GM12878 (cell line): ENCODE results near the gene CFLAR. TPM values are rescaled to one million over a fixed set of nuclear protein-coding genes. Genes with fewer than 3 reads are reported as not detected.

Source experiments
- ATF7 ChIP-seq: fragments of 450-650 bp; IDR thresholded peaks from 2 replicates; pipeline ENCODE4 v1.6.1; 2016; ENCODE audit warnings: low read depth, mild to moderate bottlenecking
- GABPA ChIP-seq: IDR thresholded peaks from 2 replicates; pipeline ENCODE4 v1.6.1; 2014; ENCODE audit warnings: antibody characterized with exemption, low read depth, mild to moderate bottlenecking, inconsistent platforms
- IKZF2 ChIP-seq, 2 experiments: fragments of 450-650 bp; IDR thresholded peaks; 2 replicates each; pipeline ENCODE4 v1.6.1; 2017; ENCODE audit warnings: mild to moderate bottlenecking in 2 of 2, moderate library complexity in 2 of 2
- KAT2A ChIP-seq: conservative IDR thresholded peaks from 2 replicates; pipeline ENCODE4 v1.6.1; 2011; ENCODE audit warnings: low read depth, low read length; ENCODE audit not compliant: control insufficient read depth
- MLLT1 ChIP-seq: fragments of 450-650 bp; IDR thresholded peaks from 2 replicates; pipeline ENCODE4 v1.6.1; 2016; ENCODE audit warnings: mild to moderate bottlenecking
- POLR2A ChIP-seq: IDR thresholded peaks from 2 replicates; pipeline ENCODE4 v1.6.1; 2011; ENCODE audit warnings: low read depth, mild to moderate bottlenecking, low read length
- USF2 ChIP-seq: IDR thresholded peaks from 2 replicates; pipeline ENCODE4 v1.6.1; 2011; ENCODE audit warnings: low read depth, low read length, improper control_type of control experiment, borderline replicate concordance
- WRNIP1 ChIP-seq: IDR thresholded peaks from 2 replicates; pipeline ENCODE4 v1.6.1; 2011; ENCODE audit warnings: low read depth, low read length, improper control_type of control experiment, borderline replicate concordance
- ZBTB40 ChIP-seq: fragments of 450-650 bp; IDR thresholded peaks from 2 replicates; pipeline ENCODE4 v1.6.1; 2016; ENCODE audit warnings: mild to moderate bottlenecking, moderate library complexity, borderline replicate concordance
- ZNF622 ChIP-seq: fragments of 450-650 bp; IDR thresholded peaks from 2 replicates; pipeline ENCODE4 v1.6.1; 2017; ENCODE audit warnings: mild to moderate bottlenecking, inconsistent platforms
- polyA plus RNA-seq, 11 experiments: library from polyadenylated mRNA; depleted of rRNA in 4 of 11; unstranded in 6 of 11; stranded (reverse) in 5 of 11; fragments of >200 nt; fragmentation: Nextera tagmentation in 4 of 11; fragmentation: Illumina TruSeq in 1 of 11; extraction: Ambion mirVana in 4 of 11; extraction: Trizol in 1 of 11; gene quantifications; 1 replicate in 1 of 11; 2 replicates in 10 of 11; pipeline versions ENCODE4 v1.2.1 to v1.2.3, GENCODE V29; 2011 to 2016; ENCODE audit warnings: inconsistent platforms in 2 of 11, missing spikeins in 2 of 11, low read depth in 1 of 11
- total RNA-seq, 4 experiments: library from RNA; depleted of rRNA in 3 of 4; stranded (reverse); fragments of >200 nt in 3 of 4; fragmentation: Illumina TruSeq in 1 of 4; extraction: Trizol in 1 of 4; gene quantifications; 2 replicates each; pipeline versions ENCODE4 v1.2.1 to v1.2.3, GENCODE V29; 2013 to 2021

CFLAR gene
- total and polyA plus RNA-seq, 10 of the 15 experiments (the other 5 are each of a cell fraction or from before 2014, with no cell fraction given), result 80.6 to 181 (median 101) TPM

- TF ChIP-seq GABPA (no peak), WRNIP1 (no peak), MLLT1 (no peak), ZBTB40 (no peak), IKZF2 (IDR thresholded peaks at IDR 0.05) (no peak), KAT2A (no peak), ZNF622 (no peak), ATF7 (no peak), POLR2A (no peak), USF2 (no peak)
Observed at GRCh38 chr2:201074996-201075395, 41.0 kb upstream of the CFLAR start (continued).
